Keratinocyte (primary cell): ENCODE results near the gene ECSCR. TPM values are rescaled to one million over a fixed set of nuclear protein-coding genes. Genes with fewer than 3 reads are reported as not detected.

Source experiments
- DNase-seq: peaks from one replicate; pipeline ENCODE4 v3.0.0-alpha.2; 2011; ENCODE audit warnings: low read depth, missing footprints, low spot score
- FAIRE-seq: peaks from 2 replicates; lab custom pipeline; 2011; peaks lifted over from hg19 to GRCh38; lab: Jason Lieb, UNC
- H2AFZ ChIP-seq: 2 replicates; pipeline ENCODE4 v1.6.0; 2012; ENCODE audit warnings: low read length, control low read depth, inconsistent platforms; ENCODE audit not compliant: control insufficient read depth
- H3K27ac ChIP-seq: 2 replicates; pipeline ENCODE4 v1.5.1; 2011; ENCODE audit warnings: low read length; ENCODE audit not compliant: control insufficient read depth, insufficient read depth
- H3K27me3 ChIP-seq: 3 replicates; pipeline ENCODE4 v1.6.0; 2011; ENCODE audit warnings: low read length; ENCODE audit not compliant: control insufficient read depth, insufficient read depth; ENCODE audit errors: extremely low read depth
- H3K36me3 ChIP-seq, 2 experiments: 2 replicates in 1 of 2; 3 replicates in 1 of 2; pipeline ENCODE4 v1.5.1; 2011; ENCODE audit warnings: low read length in 2 of 2, mild to moderate bottlenecking in 1 of 2; ENCODE audit not compliant: control insufficient read depth in 2 of 2, insufficient read depth in 2 of 2; ENCODE audit errors: extremely low read depth in 1 of 2
- H3K4me1 ChIP-seq: 3 replicates; pipeline ENCODE4 v1.5.1; 2011; ENCODE audit warnings: low read length; ENCODE audit not compliant: control insufficient read depth, insufficient read depth; ENCODE audit errors: extremely low read depth
- H3K4me2 ChIP-seq: 3 replicates; pipeline ENCODE4 v1.6.0; 2011; ENCODE audit warnings: low read depth, low read length; ENCODE audit not compliant: control insufficient read depth, insufficient read depth; ENCODE audit errors: extremely low read depth
- H3K4me3 ChIP-seq, 3 experiments: fragments of 200-600 bp in 1 of 3; sonication (generic) in 1 of 3; 2 replicates in 2 of 3; 3 replicates in 1 of 3; pipeline ENCODE4 v1.5.1; 2011 to 2016; ENCODE audit warnings: low read length in 3 of 3, mild to moderate bottlenecking in 3 of 3, control low read depth in 2 of 3, inconsistent platforms in 1 of 3, low read depth in 1 of 3, mixed read lengths in 1 of 3, mixed run types in 1 of 3, moderate library complexity in 1 of 3; ENCODE audit not compliant: control insufficient read depth in 2 of 3, insufficient read depth in 2 of 3; ENCODE audit errors: extremely low read depth in 1 of 3
- H3K79me2 ChIP-seq: 2 replicates; pipeline ENCODE4 v1.6.0; 2012; ENCODE audit warnings: low read length; ENCODE audit not compliant: control insufficient read depth, insufficient read depth
- H3K9ac ChIP-seq: 3 replicates; pipeline ENCODE4 v1.6.0; 2011; ENCODE audit warnings: low read length; ENCODE audit not compliant: control insufficient read depth, insufficient read depth; ENCODE audit errors: extremely low read depth
- H3K9me1 ChIP-seq: 3 replicates; pipeline ENCODE4 v1.6.0; 2011; ENCODE audit warnings: low read length; ENCODE audit not compliant: control insufficient read depth, insufficient read depth; ENCODE audit errors: extremely low read depth
- H3K9me3 ChIP-seq: 2 replicates; pipeline ENCODE4 v1.5.1; 2012; ENCODE audit warnings: low read depth, low read length; ENCODE audit not compliant: control insufficient read depth
- H4K20me1 ChIP-seq: 3 replicates; pipeline ENCODE4 v1.6.0; 2011; ENCODE audit warnings: low read length; ENCODE audit not compliant: control insufficient read depth, insufficient read depth; ENCODE audit errors: extremely low read depth
- EZH2 ChIP-seq: IDR thresholded peaks from one replicate; pipeline ENCODE4 v1.6.1; 2012; ENCODE audit warnings: inconsistent platforms, mild to moderate bottlenecking, low read length, moderate library complexity
- dilution Hi-C: fragments of 300-500 bp; cut with MboI; formaldehyde crosslinking; loops from one replicate; pipeline ENCODE4 v1.7.0; 2020; ENCODE audit warnings: low sequenced_read_pairs; ENCODE audit not compliant: extremely low pct_ligation_motif_present
- polyA plus RNA-seq, 5 experiments: library from polyadenylated mRNA; depleted of rRNA in 3 of 5; stranded (reverse) in 3 of 5; stranded (forward) in 1 of 5; unstranded in 1 of 5; fragments of >200 nt; gene quantifications; 1 replicate in 1 of 5; 2 replicates in 3 of 5; 3 replicates in 1 of 5; pipeline versions ENCODE4 v1.2.1 to v1.2.3, GENCODE V29; 2011 to 2012; ENCODE audit warnings: missing spikeins in 2 of 5, low read depth in 1 of 5, low replicate concordance in 1 of 5
- TF ChIP-seq, protein P1 (sequence below), 3 experiments: IDR thresholded peaks in 1 of 3; conservative IDR thresholded peaks in 1 of 3; optimal IDR thresholded peaks in 1 of 3; 2 replicates in 2 of 3; 3 replicates in 1 of 3; pipeline versions ENCODE3 to v1.5.1; 2011; ENCODE audit warnings: low read length in 3 of 3, mild to moderate bottlenecking in 3 of 3, moderate library complexity in 2 of 3, control low read depth in 1 of 3, inconsistent platforms in 1 of 3; ENCODE audit not compliant: insufficient read depth in 2 of 3; ENCODE audit errors: extremely low read depth in 1 of 3

Gene ECSCR
- polyA plus RNA-seq, 1 donor (not counting 4 experiments of a cell fraction or from before 2014, with no cell fraction given) = not detected

DNA sequence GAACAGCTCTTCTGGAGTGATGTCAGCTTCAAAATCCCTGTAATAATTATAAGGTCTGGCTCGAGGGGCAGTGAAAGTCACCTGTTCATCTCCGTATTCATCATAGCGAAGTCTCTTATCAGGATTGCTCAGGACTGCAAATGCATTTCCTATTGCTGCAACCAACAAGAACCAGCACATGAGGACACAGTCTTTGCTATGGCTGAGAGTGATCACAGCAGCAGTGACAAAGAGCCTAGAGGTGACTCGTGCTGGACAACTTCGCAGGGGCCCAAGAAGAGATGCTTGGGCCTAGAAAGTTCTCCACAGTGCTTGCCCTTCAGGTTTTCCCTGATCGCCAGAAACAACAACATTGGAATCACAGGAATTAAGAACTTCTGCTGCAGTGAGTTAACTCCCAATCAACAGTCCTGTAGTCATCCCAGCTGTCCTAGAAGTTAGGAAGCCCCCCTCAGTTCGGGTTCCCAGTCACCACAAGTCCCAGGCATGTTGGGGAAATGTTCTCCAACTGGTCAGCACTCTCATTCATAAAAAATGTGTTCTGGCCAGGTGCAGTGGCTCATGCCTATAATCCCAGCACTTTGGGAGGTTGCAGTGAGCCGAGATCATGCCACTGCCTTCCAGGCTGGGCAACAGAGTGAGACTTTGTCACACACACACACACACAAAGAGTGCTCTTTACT lies 36.2 kb downstream of the ECSCR start:
- no peak for DNase-seq
- H3K9ac ChIP-seq = no peak overlapping the region

DNA sequence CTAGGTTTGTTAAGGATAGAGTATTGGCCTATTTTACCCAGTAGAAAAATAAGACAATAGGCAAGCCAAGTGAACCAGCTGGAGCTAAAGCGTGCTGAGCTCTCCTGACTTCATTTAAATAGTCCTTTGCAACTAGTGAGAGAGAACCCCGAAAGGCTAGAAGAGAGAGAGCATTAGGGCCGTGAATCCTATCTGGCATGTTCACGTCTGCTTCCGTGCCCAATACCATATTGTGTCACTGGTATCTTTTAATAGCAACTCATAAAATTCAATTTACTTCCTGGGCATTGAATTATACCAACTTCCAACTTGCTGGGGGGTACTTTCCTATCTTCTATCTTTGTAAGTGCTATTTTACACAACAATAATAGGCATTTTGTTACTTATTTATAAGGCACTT lies 37.0 kb downstream of the ECSCR start:
- FAIRE-seq (no peak), DNase-seq (no peak)
- H3K36me3 ChIP-seq = no peaks in the 10 kb centered on the region
- no peak overlapping the region for H3K4me2 ChIP-seq
- TF ChIP-seq EZH2 = no peak
- TF ChIP-seq, protein P1, sequence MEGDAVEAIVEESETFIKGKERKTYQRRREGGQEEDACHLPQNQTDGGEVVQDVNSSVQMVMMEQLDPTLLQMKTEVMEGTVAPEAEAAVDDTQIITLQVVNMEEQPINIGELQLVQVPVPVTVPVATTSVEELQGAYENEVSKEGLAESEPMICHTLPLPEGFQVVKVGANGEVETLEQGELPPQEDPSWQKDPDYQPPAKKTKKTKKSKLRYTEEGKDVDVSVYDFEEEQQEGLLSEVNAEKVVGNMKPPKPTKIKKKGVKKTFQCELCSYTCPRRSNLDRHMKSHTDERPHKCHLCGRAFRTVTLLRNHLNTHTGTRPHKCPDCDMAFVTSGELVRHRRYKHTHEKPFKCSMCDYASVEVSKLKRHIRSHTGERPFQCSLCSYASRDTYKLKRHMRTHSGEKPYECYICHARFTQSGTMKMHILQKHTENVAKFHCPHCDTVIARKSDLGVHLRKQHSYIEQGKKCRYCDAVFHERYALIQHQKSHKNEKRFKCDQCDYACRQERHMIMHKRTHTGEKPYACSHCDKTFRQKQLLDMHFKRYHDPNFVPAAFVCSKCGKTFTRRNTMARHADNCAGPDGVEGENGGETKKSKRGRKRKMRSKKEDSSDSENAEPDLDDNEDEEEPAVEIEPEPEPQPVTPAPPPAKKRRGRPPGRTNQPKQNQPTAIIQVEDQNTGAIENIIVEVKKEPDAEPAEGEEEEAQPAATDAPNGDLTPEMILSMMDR (optimal IDR thresholded peaks at IDR 0.05 in 1 of 3, IDR thresholded peaks at IDR 0.05 in 1 of 3, conservative IDR thresholded peaks at IDR 0.05 in 1 of 3; ENCODE audit: extremely low read depth in 1 of 3, insufficient read depth in 2 of 3, low read length in 3 of 3) = no peak
- no peaks in the 10 kb centered on the region for H3K27me3 ChIP-seq
- dilution Hi-C loops = no loop called here
- H3K9me3 ChIP-seq = no peaks in the 10 kb centered on the region
- H4K20me1 ChIP-seq = no peaks in the 10 kb centered on the region
- no peak overlapping the region for H3K4me3 ChIP-seq
- H3K79me2 ChIP-seq = no peaks in the 10 kb centered on the region
- H3K27ac ChIP-seq = no peak overlapping the region
- H3K9ac ChIP-seq = no peak overlapping the region
- H3K9me1 ChIP-seq = no peaks in the 10 kb centered on the region
- H3K4me1 ChIP-seq = peaks cover 6% of the 10 kb centered on the region
- no peak overlapping the region for H2AFZ ChIP-seq

More for the DNA sequence above, 36.2 kb downstream of the ECSCR start:
- Histone ChIP-seq H3K27me3 (no peaks in the 10 kb centered on the region), H3K9me3 (no peaks in the 10 kb centered on the region), H3K79me2 (no peaks in the 10 kb centered on the region), H4K20me1 (no peaks in the 10 kb centered on the region), H3K4me1 (peaks cover 8% of the 10 kb centered on the region), H2AFZ (no peak overlapping the region), H3K4me2 (no peak overlapping the region), H3K27ac (no peak overlapping the region), H3K36me3 (no peaks in the 10 kb centered on the region), H3K9me1 (no peaks in the 10 kb centered on the region), H3K4me3 (no peak overlapping the region)
- TF ChIP-seq EZH2 = no peak
- TF ChIP-seq, protein P1 (optimal IDR thresholded peaks at IDR 0.05 in 1 of 3, IDR thresholded peaks at IDR 0.05 in 1 of 3, conservative IDR thresholded peaks at IDR 0.05 in 1 of 3; ENCODE audit: extremely low read depth in 1 of 3, insufficient read depth in 2 of 3, low read length in 3 of 3) = no peak
- FAIRE-seq = no peak
- dilution Hi-C loops = no loop called here
